Upper lobe of left lung (tissue), 6 donors: Measurements from ENCODE around the gene CREBRF. TPM values are rescaled to one million over a fixed set of nuclear protein-coding genes. Genes with fewer than 3 reads are reported as not detected.

Experiments
- ATAC-seq, 2 donors: fragments of 200-7000 bp; cut with Tn5 transposase; one replicate each; pipeline ENCODE4 v1.9.1; 2022; ENCODE audit warnings: mild to moderate bottlenecking in 2 of 2, moderate library complexity in 2 of 2; ENCODE audit not compliant: low FRiP score in 2 of 2
- DNase-seq, 2 donors: peaks; one replicate each; pipeline ENCODE4 v3.0.0-alpha.2; 2019 to 2020
- H3K27ac ChIP-seq, 4 donors: fragments of 200-600 bp; sonication (generic); one replicate each; pipeline ENCODE4 v1.5.1; 2016 to 2019
- H3K27me3 ChIP-seq, 4 donors: fragments of 200-600 bp; sonication (generic); one replicate each; pipeline ENCODE4 v1.5.1; 2017 to 2019
- H3K36me3 ChIP-seq, 4 donors: fragments of 200-600 bp; sonication (generic); one replicate each; pipeline ENCODE4 v1.5.1; 2016 to 2019
- H3K4me1 ChIP-seq, 4 donors: fragments of 200-600 bp; sonication (generic); one replicate each; pipeline ENCODE4 v1.5.1; 2018 to 2019
- H3K4me3 ChIP-seq, 4 donors: fragments of 200-600 bp; sonication (generic); one replicate each; pipeline ENCODE4 v1.5.1; 2017 to 2019; ENCODE audit warnings: mild to moderate bottlenecking in 2 of 4, moderate library complexity in 1 of 4
- H3K9me3 ChIP-seq, 4 donors: fragments of 200-600 bp; sonication (generic); one replicate each; pipeline ENCODE4 v1.5.1; 2018 to 2019
- EP300 ChIP-seq, 4 donors: sonication (generic); formaldehyde crosslinking; IDR thresholded peaks; one replicate each; pipeline ENCODE4 v1.5.1; 2017; ENCODE audit warnings: antibody characterized with exemption in 4 of 4, control low read depth in 2 of 4
- POLR2A ChIP-seq, 4 donors: fragments of 450-650 bp; IDR thresholded peaks; one replicate each; pipeline ENCODE4 v1.5.1; 2016 to 2017; ENCODE audit warnings: antibody characterized with exemption in 4 of 4, mild to moderate bottlenecking in 2 of 4
- POLR2AphosphoS5 ChIP-seq, 2 donors: sonication (generic); formaldehyde crosslinking; IDR thresholded peaks; one replicate each; pipeline ENCODE4 v1.5.1; 2017; ENCODE audit warnings: antibody characterized with exemption in 2 of 2
- WGBS, 2 donors: methylation state at CpG; one replicate each; pipeline ENCODE4 v1.1.5; 2017 to 2018; 5-methylcytosine and 5-hydroxymethylcytosine counted together
- total RNA-seq, 6 donors: library from RNA; depleted of rRNA in 4 of 6; stranded (reverse); fragments of >200 nt in 4 of 6; gene quantifications; one replicate each; pipeline versions ENCODE4 v1.1.0 to v1.2.1, GENCODE V29; 2016 to 2021
- TF ChIP-seq, protein P1 (sequence below), 6 experiments: fragments of 450-650 bp in 4 of 6; fragments of 200-600 bp in 2 of 6; sonication (generic) in 2 of 6; IDR thresholded peaks; one replicate each; pipeline ENCODE4 v1.5.1; 2016 to 2019; ENCODE audit warnings: antibody characterized with exemption in 6 of 6
- donor health status: DM: no; HTN: no; CAD: no; lungs with moderate emphysema.
- donor health status: DM: no; HTN: yes; CAD: no; lungs with severe emphysema.

Gene CREBRF
- total RNA-seq, 6 donors from 2014 or later, result 22.0 to 65.0 (median 38.0) TPM

DNA sequence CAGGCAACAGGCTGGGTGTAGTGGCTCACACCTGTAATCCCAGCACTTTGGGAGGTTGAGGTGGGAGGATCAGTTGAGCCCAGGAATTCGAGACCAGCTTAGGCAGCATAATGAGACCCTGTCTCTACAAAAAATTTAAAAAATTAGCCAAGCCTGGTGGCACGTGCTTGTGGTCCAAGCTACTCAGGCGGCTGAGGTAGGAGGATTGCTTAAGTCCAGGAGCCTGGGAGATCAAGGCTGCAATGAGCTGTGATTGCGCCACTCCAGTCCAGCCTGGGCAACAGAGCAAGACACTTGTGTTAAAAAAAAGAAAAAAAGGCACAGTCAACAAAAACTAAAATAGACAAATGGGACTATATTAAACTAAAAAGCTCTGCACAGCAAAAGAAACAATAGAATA lies 43.3 kb upstream of the CREBRF start:
- Histone ChIP-seq H3K4me1 (peaks cover 59 to 88% (median 72%) of the 10 kb centered on the region in 4 donors), H3K27me3 (no peaks in the 10 kb centered on the region), H3K4me3 (no peak overlapping the region), H3K36me3 (no peaks in the 10 kb centered on the region), H3K9me3 (no peaks in the 10 kb centered on the region), H3K27ac (peak overlapping the region in 3 of 4 donors; percentile 69 to 83 (median 80))
- WGBS, 2 donors, result 50 to 54% methylated on average over 4 of the region's 4 CpGs
- TF ChIP-seq EP300 (IDR thresholded peaks at IDR 0.05) (no peak), POLR2A (IDR thresholded peaks at IDR 0.05) (no peak), POLR2AphosphoS5 (IDR thresholded peaks at IDR 0.05) (no peak)
- TF ChIP-seq, protein P1, sequence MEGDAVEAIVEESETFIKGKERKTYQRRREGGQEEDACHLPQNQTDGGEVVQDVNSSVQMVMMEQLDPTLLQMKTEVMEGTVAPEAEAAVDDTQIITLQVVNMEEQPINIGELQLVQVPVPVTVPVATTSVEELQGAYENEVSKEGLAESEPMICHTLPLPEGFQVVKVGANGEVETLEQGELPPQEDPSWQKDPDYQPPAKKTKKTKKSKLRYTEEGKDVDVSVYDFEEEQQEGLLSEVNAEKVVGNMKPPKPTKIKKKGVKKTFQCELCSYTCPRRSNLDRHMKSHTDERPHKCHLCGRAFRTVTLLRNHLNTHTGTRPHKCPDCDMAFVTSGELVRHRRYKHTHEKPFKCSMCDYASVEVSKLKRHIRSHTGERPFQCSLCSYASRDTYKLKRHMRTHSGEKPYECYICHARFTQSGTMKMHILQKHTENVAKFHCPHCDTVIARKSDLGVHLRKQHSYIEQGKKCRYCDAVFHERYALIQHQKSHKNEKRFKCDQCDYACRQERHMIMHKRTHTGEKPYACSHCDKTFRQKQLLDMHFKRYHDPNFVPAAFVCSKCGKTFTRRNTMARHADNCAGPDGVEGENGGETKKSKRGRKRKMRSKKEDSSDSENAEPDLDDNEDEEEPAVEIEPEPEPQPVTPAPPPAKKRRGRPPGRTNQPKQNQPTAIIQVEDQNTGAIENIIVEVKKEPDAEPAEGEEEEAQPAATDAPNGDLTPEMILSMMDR (IDR thresholded peaks at IDR 0.05), result no peak
- DNase-seq (peak in 1 of 2 donors; percentile 90), ATAC-seq (no peak)

DNA sequence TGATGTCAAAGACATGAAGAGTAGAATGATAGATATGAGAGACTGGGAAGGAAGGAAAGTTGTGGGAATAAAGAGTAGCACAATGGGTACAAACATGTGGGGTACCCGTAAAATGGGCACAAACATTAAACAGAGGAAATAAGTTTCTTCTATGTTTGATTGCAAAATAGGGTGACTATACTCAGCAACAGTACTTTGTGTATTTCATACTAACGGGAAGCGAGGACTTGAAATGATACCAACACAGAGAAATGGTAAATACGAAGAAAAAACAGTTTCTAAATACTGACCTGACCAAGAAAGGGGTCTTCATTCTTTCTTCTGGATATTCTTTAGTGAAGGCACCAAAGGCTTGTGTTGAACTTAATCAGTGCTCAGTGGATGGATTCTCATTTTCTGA lies 41.5 kb upstream of the CREBRF start:
- Histone ChIP-seq H3K27ac (peak overlapping the region; percentile 54 to 86 (median 75)), H3K9me3 (no peaks in the 10 kb centered on the region), H3K27me3 (no peaks in the 10 kb centered on the region), H3K4me1 (peaks cover 59 to 83% (median 69%) of the 10 kb centered on the region in 4 donors), H3K4me3 (no peak overlapping the region), H3K36me3 (no peaks in the 10 kb centered on the region)
- DNase-seq, result no peak
- TF ChIP-seq POLR2AphosphoS5 (IDR thresholded peaks at IDR 0.05) (no peak), EP300 (IDR thresholded peaks at IDR 0.05) (no peak), POLR2A (IDR thresholded peaks at IDR 0.05) (no peak)
- TF ChIP-seq, protein P1 (IDR thresholded peaks at IDR 0.05), result no peak
- no peak for ATAC-seq
- WGBS, 2 donors, result 62 to 79% methylated on average over 4 of the region's 4 CpGs

DNA sequence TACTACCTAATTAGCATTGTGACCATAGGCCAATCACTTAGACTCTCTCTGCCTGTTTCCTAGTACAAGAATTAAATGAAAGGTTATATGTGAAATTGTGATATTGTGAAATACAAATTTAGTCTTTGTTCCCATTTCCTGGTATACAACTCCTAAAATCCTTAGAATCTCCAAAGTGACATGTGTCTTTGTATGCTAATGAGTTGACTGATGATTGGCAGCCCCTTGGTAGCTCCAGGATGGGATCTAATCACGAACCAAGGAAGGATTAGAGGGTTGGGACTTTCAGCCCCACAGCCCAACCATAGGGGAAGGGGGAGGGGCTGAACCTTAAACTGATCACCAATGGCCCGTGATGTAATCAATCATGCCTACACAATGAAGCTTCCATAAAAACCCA lies 41.0 kb upstream of the CREBRF start:
- H3K9me3 ChIP-seq, result no peaks in the 10 kb centered on the region
- peaks cover 55 to 78% (median 69%) of the 10 kb centered on the region in 4 donors for H3K4me1 ChIP-seq
- H3K27ac ChIP-seq, result peak overlapping the region; percentile 54 to 86 (median 75)
- H3K27me3 ChIP-seq, result no peaks in the 10 kb centered on the region
- 79 to 90% methylated on average over 2 of the region's 2 CpGs for WGBS, 2 donors
- ATAC-seq, result no peak
- no peak for DNase-seq
- H3K36me3 ChIP-seq, result peaks cover 0 to 2% (median under 1%) of the 10 kb centered on the region in 4 donors
- no peak overlapping the region for H3K4me3 ChIP-seq
- TF ChIP-seq EP300 (IDR thresholded peaks at IDR 0.05), result no peak
- TF ChIP-seq, protein P1 (IDR thresholded peaks at IDR 0.05), result no peak
- TF ChIP-seq POLR2A (IDR thresholded peaks at IDR 0.05), result no peak
- no peak for TF ChIP-seq POLR2AphosphoS5 (IDR thresholded peaks at IDR 0.05)

DNA sequence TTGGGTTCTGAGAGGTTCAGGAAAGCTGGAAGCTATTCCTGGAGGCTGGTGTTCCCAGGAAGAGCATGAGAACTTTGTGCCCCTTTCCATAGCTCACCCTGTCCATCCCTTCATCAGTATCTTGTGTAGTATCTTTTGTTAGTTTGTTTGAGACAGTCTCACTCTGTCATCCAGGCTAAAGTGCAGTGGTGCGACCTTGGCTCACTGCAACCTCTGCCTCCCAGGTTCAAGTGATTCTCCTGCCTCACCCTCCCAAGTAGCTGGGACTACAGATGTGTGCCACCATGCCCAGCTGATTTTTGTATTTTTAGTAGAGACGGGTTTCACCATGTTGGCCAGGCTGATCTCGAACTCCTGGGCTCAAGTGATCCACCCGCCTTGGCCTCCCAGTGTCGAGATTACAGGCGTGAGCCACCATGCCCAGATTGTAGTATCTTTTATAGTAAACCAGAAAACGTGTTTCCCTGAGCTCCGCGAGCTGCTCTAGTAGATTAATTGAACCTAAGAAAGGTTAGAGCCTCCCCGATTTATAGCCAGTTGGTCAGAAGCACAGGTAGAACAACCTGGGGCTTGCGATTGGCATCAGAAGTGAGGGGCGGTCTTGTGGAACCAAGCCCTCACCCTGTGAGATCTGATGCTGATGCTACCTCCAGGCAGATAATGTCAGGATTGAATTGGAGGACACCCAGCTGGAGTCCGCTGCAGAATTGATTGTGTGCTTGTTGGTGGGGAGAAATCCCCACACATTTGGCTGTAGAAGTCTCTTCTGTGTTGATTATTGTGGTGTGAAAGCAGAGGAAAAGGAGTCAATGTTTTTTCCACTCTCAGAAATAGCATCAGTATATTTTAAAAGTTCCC lies 40.3 kb upstream of the CREBRF start:
- H3K4me1 ChIP-seq, result peaks cover 49 to 71% (median 63%) of the 10 kb centered on the region in 4 donors
- TF ChIP-seq POLR2AphosphoS5 (IDR thresholded peaks at IDR 0.05) (no peak), POLR2A (IDR thresholded peaks at IDR 0.05) (no peak), EP300 (IDR thresholded peaks at IDR 0.05) (no peak)
- TF ChIP-seq, protein P1 (IDR thresholded peaks at IDR 0.05), result no peak
- peak overlapping the region; percentile 54 to 86 (median 75) for H3K27ac ChIP-seq
- DNase-seq, result no peak
- H3K27me3 ChIP-seq, result no peaks in the 10 kb centered on the region
- no peaks in the 10 kb centered on the region for H3K9me3 ChIP-seq
- no peak for ATAC-seq
- peaks cover 3 to 7% (median 7%) of the 10 kb centered on the region in 4 donors for H3K36me3 ChIP-seq
- WGBS, 2 donors, result 95 to 96% methylated on average over 13 of the region's 13 CpGs
- H3K4me3 ChIP-seq, result no peak overlapping the region
